H1 (cell line): ENCODE results near the gene MAP4K4. TPM values are rescaled to one million over a fixed set of nuclear protein-coding genes. Genes with fewer than 3 reads are reported as not detected.

ENCODE experiments used
- BACH1 ChIP-seq: IDR thresholded peaks from 2 replicates; pipeline ENCODE4 v1.6.1; 2012; ENCODE audit warnings: low read length, improper control_type of control experiment
- BCL11A ChIP-seq, 2 experiments: IDR thresholded peaks; one replicate each; pipeline ENCODE4 v1.6.1; 2011; ENCODE audit warnings: low read depth in 2 of 2, low read length in 2 of 2, mild to moderate bottlenecking in 2 of 2
- JUN ChIP-seq: IDR thresholded peaks from 2 replicates; pipeline ENCODE4 v1.6.1; 2011; ENCODE audit warnings: low read depth, mild to moderate bottlenecking, improper control_type of control experiment, low read length
- KDM1A ChIP-seq: fragments of 200-600, 300-600 bp; sonication (generic); IDR thresholded peaks from 2 replicates; pipeline ENCODE4 v1.7.1; 2016; ENCODE audit warnings: mild to moderate bottlenecking, low read length, borderline replicate concordance
- KDM4A ChIP-seq: IDR thresholded peaks from one replicate; pipeline ENCODE4 v1.7.1; 2012; ENCODE audit warnings: low read depth, mild to moderate bottlenecking, moderate library complexity, low read length, inconsistent platforms; ENCODE audit not compliant: severe bottlenecking
- MAX ChIP-seq: IDR thresholded peaks from 2 replicates; pipeline ENCODE4 v1.6.1; 2012; ENCODE audit warnings: inconsistent platforms
- RXRA ChIP-seq: IDR thresholded peaks from 2 replicates; pipeline ENCODE4 v1.6.1; 2011; ENCODE audit warnings: low read depth, mild to moderate bottlenecking, low read length, moderate library complexity; ENCODE audit not compliant: insufficient read depth
- polyA plus RNA-seq, 7 experiments: library from polyadenylated mRNA; depleted of rRNA in 3 of 7; stranded (reverse) in 5 of 7; unstranded in 2 of 7; fragments of >200 nt in 5 of 7; fragments of 200-250 nt in 2 of 7; gene quantifications; 1 replicate in 5 of 7; 2 replicates in 1 of 7; 4 replicates in 1 of 7; pipeline versions ENCODE4 v1.2.1 to v1.2.3, GENCODE V29; 2011 to 2013; ENCODE audit warnings: missing spikeins in 2 of 7, mixed read lengths in 2 of 7
- total RNA-seq: library from RNA; stranded (reverse); fragmentation: NEBNext Ultra II Directional; extraction: Animal tissue kit (Norgen Biotek cat#: 25700); gene quantifications from 2 replicates; pipeline ENCODE4 v1.2.1, GENCODE V29; 2021

MAP4K4 gene
- total and polyA plus RNA-seq, 2 of the 8 experiments (the other 6 are each of a cell fraction or from before 2014, with no cell fraction given): 53.2 to 138 TPM

- TF ChIP-seq KDM4A (no peak), BCL11A (IDR thresholded peaks at IDR 0.05; ENCODE audit: low read depth in 2 of 2, low read length in 2 of 2) (no peak), KDM1A (no peak), JUN (no peak), RXRA (no peak), MAX (no peak), BACH1 (no peak)
These were observed 722 bp downstream of the MAP4K4 start (continued) for GRCh38 chr2:101698014-101698843.
